ENCODE data around the gene ADAMTS10.

GRCh38 chr19:8618751-8619150 is 8.2 kb upstream of the ADAMTS10 start:
- TF ChIP-seq EZH2 (IDR thresholded peaks at IDR 0.05; ENCODE audit: borderline replicate concordance, low read depth, low read length, severe bottlenecking) (no peak), CTCF (IDR thresholded peaks at IDR 0.05; ENCODE audit: extremely low read depth in 1 of 2, insufficient read depth in 1 of 2, low read depth in 1 of 2, low read length in 2 of 2) (no peak), MYC (IDR thresholded peaks at IDR 0.05; ENCODE audit: low read depth, low read length) (no peak), POLR2AphosphoS5 (IDR thresholded peaks at IDR 0.05; ENCODE audit: insufficient read depth, low read depth, low read length) (no peak), POLR2A (IDR thresholded peaks at IDR 0.05; ENCODE audit: low read depth, low read length) (no peak)

All from endothelial cell of umbilical vein (primary cell).